Measurements from ENCODE around the gene CEP131. TPM values are rescaled to one million over a fixed set of nuclear protein-coding genes. Genes with fewer than 3 reads are reported as not detected.
A peak's percentile ranks its signal among the peaks of the same experiment; 100 is the strongest.

The CEP131 gene
- total RNA-seq, 8 experiments from 2014 or later: 5.0 to 34.3 (median 14.8) TPM

DNA sequence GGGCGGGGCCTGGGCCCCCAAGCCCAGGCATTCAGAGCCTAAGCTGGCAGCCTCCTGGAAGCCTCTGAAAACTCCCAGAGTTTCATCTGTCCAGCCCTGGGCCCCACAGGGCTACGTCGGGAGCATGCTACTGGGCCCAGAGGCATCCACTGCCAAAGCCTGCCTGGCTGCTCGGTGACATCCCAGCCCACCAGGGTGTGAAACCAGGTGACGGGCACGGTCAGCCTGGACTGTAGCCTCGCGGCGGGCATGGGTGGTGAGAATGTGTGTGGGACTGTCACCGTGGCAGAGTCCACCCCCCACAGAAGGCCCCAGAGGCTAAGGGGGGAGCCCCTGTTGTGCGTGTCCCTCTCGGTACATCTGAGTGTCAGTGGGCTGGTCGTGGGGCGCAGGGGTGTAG lies 31.1 kb downstream of the CEP131 start:
- no peak for ATAC-seq (replicated peaks in 6 of 8)
- 80 to 100% (median 93%) methylated on average over 1 to 5 of the region's 14 CpGs; no CpG with 5 or more reads in 6 of the 10 experiments for WGBS, 10 experiments

GRCh38 chr17:81191116-81191515 lies 31.6 kb downstream of the CEP131 start:
- no peak for ATAC-seq (replicated peaks in 6 of 8)
- no peak overlapping the region for H3K27ac ChIP-seq
- H3K4me1 ChIP-seq (replicated peaks in 1 of 2): no peaks in the 10 kb centered on the region
- in situ Hi-C loops (cut with MboI; ENCODE audit: low pct_unique_long_range_greater_than_20kb in 2 of 9, low sequenced_read_pairs in 9 of 9, unreplicated experiment in 9 of 9): no loop called here
- H3K4me3 ChIP-seq: no peak overlapping the region
- 50 to 93% methylated on average over 1 to 3 of the region's 20 CpGs; no CpG with 5 or more reads in 8 of the 10 experiments for WGBS, 10 experiments

More for the DNA sequence above, 31.1 kb downstream of the CEP131 start:
- in situ Hi-C loops (cut with MboI; ENCODE audit: low pct_unique_long_range_greater_than_20kb in 2 of 9, low sequenced_read_pairs in 9 of 9, unreplicated experiment in 9 of 9): no loop called here
- H3K4me3 ChIP-seq: no peak overlapping the region
- no peak overlapping the region for H3K27ac ChIP-seq
- no peaks in the 10 kb centered on the region for H3K4me1 ChIP-seq (replicated peaks in 1 of 2)

GRCh38 chr17:81190591-81190990 lies 32.2 kb downstream of the CEP131 start:
- H3K4me1 ChIP-seq (replicated peaks in 1 of 2): no peaks in the 10 kb centered on the region
- WGBS, 10 experiments: no CpG with 5 or more reads among the region's 28 CpGs
- no peak overlapping the region for H3K27ac ChIP-seq
- no peak overlapping the region for H3K4me3 ChIP-seq
- no peak for ATAC-seq (replicated peaks in 6 of 8)
- in situ Hi-C loops (cut with MboI; ENCODE audit: low pct_unique_long_range_greater_than_20kb in 2 of 9, low sequenced_read_pairs in 9 of 9, unreplicated experiment in 9 of 9): no loop called here

GRCh38 chr17:81189670-81190530 lies 32.9 kb downstream of the CEP131 start:
- 77 to 100% (median 97%) methylated on average over 3 to 7 of the region's 27 CpGs; no CpG with 5 or more reads in 6 of the 10 experiments for WGBS, 10 experiments
- in situ Hi-C loops (cut with MboI; ENCODE audit: low pct_unique_long_range_greater_than_20kb in 2 of 9, low sequenced_read_pairs in 9 of 9, unreplicated experiment in 9 of 9): no loop called here
- peak in 6 of 8 experiments; percentile 38 to 79 (median 47) for ATAC-seq (replicated peaks in 6 of 8)

GRCh38 chr17:81189016-81189415 lies 33.7 kb downstream of the CEP131 start:
- ATAC-seq (replicated peaks in 6 of 8): no peak
- 100% methylated on average over 1 to 3 of the region's 7 CpGs; no CpG with 5 or more reads in 7 of the 10 experiments for WGBS, 10 experiments

More at GRCh38 chr17:81189670-81190530, 32.9 kb downstream of the CEP131 start:
- no peak overlapping the region for H3K27ac ChIP-seq
- H3K4me3 ChIP-seq: no peak overlapping the region
- H3K4me1 ChIP-seq (replicated peaks in 1 of 2): no peaks in the 10 kb centered on the region

GRCh38 chr17:81188491-81188840 lies 34.3 kb downstream of the CEP131 start:
- ATAC-seq (replicated peaks in 6 of 8): no peak
- 90 to 100% (median 93%) methylated on average over 2 to 5 of the region's 12 CpGs; no CpG with 5 or more reads in 6 of the 10 experiments for WGBS, 10 experiments
- no peaks in the 10 kb centered on the region for H3K4me1 ChIP-seq (replicated peaks in 1 of 2)
- in situ Hi-C loops (cut with MboI; ENCODE audit: low pct_unique_long_range_greater_than_20kb in 2 of 9, low sequenced_read_pairs in 9 of 9, unreplicated experiment in 9 of 9): no loop called here
- no peak overlapping the region for H3K27ac ChIP-seq
- no peak overlapping the region for H3K4me3 ChIP-seq

More at GRCh38 chr17:81189016-81189415, 33.7 kb downstream of the CEP131 start:
- H3K4me3 ChIP-seq: no peak overlapping the region
- H3K4me1 ChIP-seq (replicated peaks in 1 of 2): no peaks in the 10 kb centered on the region
- in situ Hi-C loops (cut with MboI; ENCODE audit: low pct_unique_long_range_greater_than_20kb in 2 of 9, low sequenced_read_pairs in 9 of 9, unreplicated experiment in 9 of 9): no loop called here
- no peak overlapping the region for H3K27ac ChIP-seq

DNA sequence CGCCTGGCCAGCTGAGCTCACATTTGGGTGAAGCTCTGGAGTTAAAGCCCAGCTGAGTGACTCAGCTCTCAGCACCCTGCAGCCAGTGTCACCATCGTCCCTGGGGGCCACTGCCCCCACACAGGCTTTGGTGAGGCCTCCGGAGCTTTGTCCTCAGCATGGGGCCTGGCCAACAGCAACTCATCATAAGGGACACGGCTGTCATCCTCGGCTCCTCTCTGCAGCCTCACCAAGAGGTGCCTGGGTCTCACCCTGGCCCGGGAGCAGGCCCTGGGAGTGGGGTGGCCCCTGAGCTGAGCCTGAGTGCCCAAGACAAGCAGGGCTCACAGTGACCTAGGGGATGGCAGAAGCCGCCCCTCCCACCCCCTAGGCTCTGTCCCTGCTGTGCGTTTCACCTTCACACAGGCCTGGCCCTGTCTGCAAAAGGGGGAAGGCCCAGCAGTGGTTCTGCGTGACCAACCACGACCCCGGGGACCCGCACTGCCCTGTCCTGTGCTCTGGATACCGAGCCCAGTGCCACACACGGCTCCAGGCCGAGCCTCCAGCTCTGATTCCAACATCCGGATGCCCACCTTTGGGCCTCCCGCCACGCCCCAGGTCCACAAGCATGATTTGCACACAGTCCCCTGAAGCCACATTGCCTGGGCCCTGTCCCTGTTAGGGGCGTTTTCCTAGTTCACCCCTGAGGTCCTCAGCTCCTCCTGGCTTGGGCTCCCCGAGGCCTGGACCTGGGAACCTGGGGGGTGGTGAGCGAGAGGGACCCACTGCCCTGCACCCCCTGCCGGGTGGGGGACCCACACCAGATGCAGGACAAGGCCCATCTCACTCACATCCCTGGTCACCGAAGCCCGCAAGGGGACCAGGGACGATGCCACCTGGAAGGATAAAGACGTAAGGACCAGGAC lies 34.9 kb downstream of the CEP131 start:
- Histone ChIP-seq H3K4me1 (replicated peaks in 1 of 2) (no peaks in the 10 kb centered on the region), H3K27ac (no peak overlapping the region), H3K4me3 (no peak overlapping the region)
- in situ Hi-C loops (cut with MboI; ENCODE audit: low pct_unique_long_range_greater_than_20kb in 2 of 9, low sequenced_read_pairs in 9 of 9, unreplicated experiment in 9 of 9): no loop called here
- peak in 1 of 8 experiments; percentile 3 for ATAC-seq (replicated peaks in 6 of 8)
- 50 to 100% (median 70%) methylated on average over 1 to 4 of the region's 26 CpGs; no CpG with 5 or more reads in 6 of the 10 experiments for WGBS, 10 experiments

DNA sequence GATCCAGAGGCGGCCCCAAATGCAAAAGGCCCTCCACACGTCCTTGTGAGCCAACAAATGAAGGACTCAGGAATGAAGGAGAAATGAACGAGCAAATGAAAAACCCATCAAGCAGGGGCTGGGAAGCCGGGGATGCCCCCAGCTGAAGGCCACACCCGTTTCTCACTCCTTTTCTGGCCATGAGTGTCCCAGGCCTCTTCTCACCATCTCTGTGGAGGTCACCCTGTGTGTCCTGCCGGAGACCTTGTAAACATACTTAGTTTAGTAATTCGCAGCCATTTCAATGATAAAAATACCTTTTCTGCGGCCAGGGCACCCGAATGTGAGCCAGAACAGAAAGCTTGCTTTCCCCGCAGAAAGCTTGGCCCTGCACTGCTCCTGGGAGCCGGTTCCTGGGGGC lies 35.6 kb downstream of the CEP131 start:
- 66 to 92% (median 87%) methylated on average over 2 to 7 of the region's 11 CpGs; no CpG with 5 or more reads in 1 of the 10 experiments for WGBS, 10 experiments
- in situ Hi-C loops (cut with MboI; ENCODE audit: low pct_unique_long_range_greater_than_20kb in 2 of 9, low sequenced_read_pairs in 9 of 9, unreplicated experiment in 9 of 9): no loop called here
- Histone ChIP-seq H3K4me1 (replicated peaks in 1 of 2) (no peaks in the 10 kb centered on the region), H3K4me3 (no peak overlapping the region), H3K27ac (no peak overlapping the region)
- ATAC-seq (replicated peaks in 6 of 8): no peak

- Histone ChIP-seq H3K4me1 (replicated peaks in 1 of 2) (no peaks in the 10 kb centered on the region), H3K4me3 (no peak overlapping the region), H3K27ac (no peak overlapping the region)
- WGBS, 10 experiments: no CpG with 5 or more reads among the region's 7 CpGs
- in situ Hi-C loops (cut with MboI; ENCODE audit: low pct_unique_long_range_greater_than_20kb in 2 of 9, low sequenced_read_pairs in 9 of 9, unreplicated experiment in 9 of 9): no loop called here
- ATAC-seq (replicated peaks in 6 of 8): no peak
Observed at GRCh38 chr17:81186203-81186602, 36.6 kb downstream of the CEP131 start.

DNA sequence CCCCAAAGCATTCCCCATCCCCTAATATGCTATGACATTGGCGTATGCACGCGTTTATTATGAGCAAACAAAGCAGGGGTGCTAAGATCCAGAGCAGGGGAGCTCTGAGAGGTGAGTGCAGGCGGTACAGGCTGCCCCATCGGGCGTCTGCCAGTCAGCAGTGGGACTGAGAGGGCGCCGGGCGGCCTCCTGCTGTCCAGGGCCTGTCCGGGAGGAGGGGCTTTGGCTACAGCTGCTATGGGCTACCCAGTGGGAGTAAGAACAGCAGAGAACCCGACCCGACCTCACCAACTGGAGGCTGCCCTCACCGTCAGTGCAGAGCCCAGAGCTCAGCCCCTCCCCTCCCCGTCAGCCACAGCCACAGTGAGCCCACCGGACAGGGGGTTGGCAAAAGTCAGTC lies 38.2 kb downstream of the CEP131 start:
- in situ Hi-C loops (cut with MboI; ENCODE audit: low pct_unique_long_range_greater_than_20kb in 2 of 9, low sequenced_read_pairs in 9 of 9, unreplicated experiment in 9 of 9): no loop called here
- ATAC-seq (replicated peaks in 6 of 8): peak in 6 of 8 experiments; percentile 23 to 63 (median 34)
- no peak overlapping the region for H3K4me3 ChIP-seq
- H3K27ac ChIP-seq: no peak overlapping the region
- H3K4me1 ChIP-seq (replicated peaks in 1 of 2): peaks cover 0 to 5% of the 10 kb centered on the region in 2 donors
- 45 to 100% (median 59%) methylated on average over 1 to 10 of the region's 15 CpGs; no CpG with 5 or more reads in 6 of the 10 experiments for WGBS, 10 experiments

GRCh38 chr17:81183807-81184206 lies 39.0 kb downstream of the CEP131 start:
- in situ Hi-C loops (cut with MboI; ENCODE audit: low pct_unique_long_range_greater_than_20kb in 2 of 9, low sequenced_read_pairs in 9 of 9, unreplicated experiment in 9 of 9): no loop called here
- Histone ChIP-seq H3K4me1 (replicated peaks in 1 of 2) (peaks cover 3 to 6% of the 10 kb centered on the region in 2 donors), H3K4me3 (no peak overlapping the region), H3K27ac (no peak overlapping the region)
- 76 to 92% (median 87%) methylated on average over 1 to 4 of the region's 11 CpGs; no CpG with 5 or more reads in 6 of the 10 experiments for WGBS, 10 experiments
- ATAC-seq (replicated peaks in 6 of 8): no peak

- 100% methylated on average over 2 of the region's 10 CpGs; no CpG with 5 or more reads in 9 of the 10 experiments for WGBS, 10 experiments
- Histone ChIP-seq H3K4me1 (replicated peaks in 1 of 2) (peaks cover 3 to 6% of the 10 kb centered on the region in 2 donors), H3K27ac (no peak overlapping the region), H3K4me3 (no peak overlapping the region)
- no peak for ATAC-seq (replicated peaks in 6 of 8)
- in situ Hi-C loops (cut with MboI; ENCODE audit: low pct_unique_long_range_greater_than_20kb in 2 of 9, low sequenced_read_pairs in 9 of 9, unreplicated experiment in 9 of 9): no loop called here
Observed at GRCh38 chr17:81183316-81183715, 39.4 kb downstream of the CEP131 start.

GRCh38 chr17:81182596-81182995 lies 40.2 kb downstream of the CEP131 start:
- Histone ChIP-seq H3K27ac (no peak overlapping the region), H3K4me1 (replicated peaks in 1 of 2) (peaks cover 3 to 6% of the 10 kb centered on the region in 2 donors), H3K4me3 (no peak overlapping the region)
- no peak for ATAC-seq (replicated peaks in 6 of 8)
- 40 to 81% (median 74%) methylated on average over 1 to 4 of the region's 5 CpGs; no CpG with 5 or more reads in 3 of the 10 experiments for WGBS, 10 experiments
- in situ Hi-C loops (cut with MboI; ENCODE audit: low pct_unique_long_range_greater_than_20kb in 2 of 9, low sequenced_read_pairs in 9 of 9, unreplicated experiment in 9 of 9): no loop called here
